Measurements from ENCODE around the gene SYT7.

The SYT7 gene

GRCh38 chr11:61627850-61628661 is 47.2 kb upstream of the SYT7 start:
- TF ChIP-seq REST (IDR thresholded peaks at IDR 0.05; ENCODE audit: insufficient read depth in 1 of 2, low read depth in 2 of 2, low read length in 2 of 2) = peak; percentile 47 to 70; a peak in 2 of 4 replicates
- no peak for TF ChIP-seq TAF1 (IDR thresholded peaks at IDR 0.05; ENCODE audit: borderline replicate concordance, insufficient read depth, low read length)

- TF ChIP-seq SIN3A (IDR thresholded peaks at IDR 0.05; ENCODE audit: borderline replicate concordance, insufficient read depth, low read length) (no peak), FOXP2 (optimal IDR thresholded peaks at IDR 0.05; ENCODE audit: borderline replicate concordance, extremely low read depth, extremely low read length, insufficient read depth) (no peak), TAF1 (IDR thresholded peaks at IDR 0.05; ENCODE audit: borderline replicate concordance, insufficient read depth, low read length) (no peak), REST (IDR thresholded peaks at IDR 0.05; ENCODE audit: insufficient read depth in 1 of 2, low read depth in 2 of 2, low read length in 2 of 2) (no peak), POLR2AphosphoS5 (IDR thresholded peaks at IDR 0.05; ENCODE audit: low read depth, low read length) (no peak)
Measured at GRCh38 chr11:61626580-61627380, 45.9 kb upstream of the SYT7 start.

DNA sequence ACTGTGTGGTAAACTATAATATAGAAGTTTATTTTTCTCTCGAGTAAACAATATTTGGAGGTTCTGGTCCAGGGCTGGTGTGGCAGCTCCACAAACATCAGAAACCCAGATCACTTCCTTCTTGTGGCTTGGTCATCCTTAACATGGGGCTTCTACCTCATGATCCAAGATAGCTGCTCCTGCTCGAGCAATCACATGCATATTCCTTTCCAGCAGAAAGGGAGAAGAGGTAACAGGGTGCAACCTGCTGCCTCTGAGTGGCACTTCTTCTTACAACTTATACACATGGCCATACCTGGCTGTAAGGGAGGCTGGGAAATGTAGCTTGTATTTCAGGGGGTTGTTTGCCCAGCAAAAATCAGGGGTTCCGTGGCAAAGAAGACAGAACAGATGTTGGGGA is 44.6 kb upstream of the SYT7 start:
- TF ChIP-seq POLR2AphosphoS5 (IDR thresholded peaks at IDR 0.05; ENCODE audit: low read depth, low read length) = no peak
- no peak for TF ChIP-seq REST (IDR thresholded peaks at IDR 0.05; ENCODE audit: insufficient read depth in 1 of 2, low read depth in 2 of 2, low read length in 2 of 2)
- no peak for TF ChIP-seq SIN3A (IDR thresholded peaks at IDR 0.05; ENCODE audit: borderline replicate concordance, insufficient read depth, low read length)
- TF ChIP-seq FOXP2 (optimal IDR thresholded peaks at IDR 0.05; ENCODE audit: borderline replicate concordance, extremely low read depth, extremely low read length, insufficient read depth) = no peak
- TF ChIP-seq TAF1 (IDR thresholded peaks at IDR 0.05; ENCODE audit: borderline replicate concordance, insufficient read depth, low read length) = no peak

GRCh38 chr11:61621917-61622585 is 41.2 kb upstream of the SYT7 start:
- no peak for TF ChIP-seq FOXP2 (optimal IDR thresholded peaks at IDR 0.05; ENCODE audit: borderline replicate concordance, extremely low read depth, extremely low read length, insufficient read depth)
- no peak for TF ChIP-seq SIN3A (IDR thresholded peaks at IDR 0.05; ENCODE audit: borderline replicate concordance, insufficient read depth, low read length)
- no peak for TF ChIP-seq POLR2AphosphoS5 (IDR thresholded peaks at IDR 0.05; ENCODE audit: low read depth, low read length)
- TF ChIP-seq TAF1 (IDR thresholded peaks at IDR 0.05; ENCODE audit: borderline replicate concordance, insufficient read depth, low read length) = no peak
- no peak for TF ChIP-seq REST (IDR thresholded peaks at IDR 0.05; ENCODE audit: insufficient read depth in 1 of 2, low read depth in 2 of 2, low read length in 2 of 2)

Measured in PFSK-1 (cell line).